ENCODE data around the gene PPP1R16B.

- no peak for TF ChIP-seq CTCF (conservative IDR thresholded peaks at IDR 0.05)
- no peak for TF ChIP-seq ZFX (IDR thresholded peaks at IDR 0.05)
Observed at GRCh38 chr20:38872036-38872435, 66.5 kb downstream of the PPP1R16B start.

Measured in C4-2B (cell line).